IMR-90 (cell line): ENCODE results near the gene SLC22A15. TPM values are rescaled to one million over a fixed set of nuclear protein-coding genes. Genes with fewer than 3 reads are reported as not detected.

ENCODE experiments used
- ATAC-seq: fragments of 200-7000 bp; cut with Tn5 transposase; 2 replicates; pipeline ENCODE4 v1.9.1; 2020; ENCODE audit warnings: low read depth, mild to moderate bottlenecking, moderate library complexity
- BruUV-seq: library from RNA; stranded (reverse); fragments of 400-500 nt; replicated peaks from 2 replicates; lab custom pipeline; 2021; lab: Mats Ljungman, UMichigan
- CTCF ChIA-PET: fragments of 300-600 bp; formaldehyde crosslinking; extraction: SDS; loops from one replicate; lab custom pipeline; 2021; ENCODE audit warnings: antibody characterized with exemption; lab: Yijun Ruan, JAX
- POLR2A ChIA-PET: fragments of 300-600 bp; sonication (Branson Sonifier 250); formaldehyde crosslinking; loops from one replicate; lab custom pipeline; 2022; ENCODE audit warnings: antibody characterized with exemption; ENCODE audit not compliant: unreplicated experiment; lab: Charles Lee
- DNase-seq: peaks from one replicate; pipeline ENCODE4 v3.0.0; 2013
- H2AFZ ChIP-seq: replicated peaks from 2 replicates; pipeline ENCODE3; 2013; ENCODE audit warnings: low read length, mild to moderate bottlenecking; ENCODE audit not compliant: poor library complexity
- H2AK5ac ChIP-seq: 2 replicates; pipeline ENCODE4 v1.6.1; 2013; ENCODE audit warnings: low read depth, low read length, inconsistent platforms
- H2AK9ac ChIP-seq: replicated peaks from 2 replicates; pipeline ENCODE3; 2013; ENCODE audit warnings: mild to moderate bottlenecking, low read depth, low read length, moderate library complexity; ENCODE audit not compliant: poor library complexity
- H2BK120ac ChIP-seq: 2 replicates; pipeline ENCODE4 v1.6.1; 2013; ENCODE audit warnings: low read depth, low read length, inconsistent platforms
- H2BK15ac ChIP-seq: 3 replicates; pipeline ENCODE4 v1.6.1; 2013; ENCODE audit warnings: low read depth, low read length, inconsistent platforms
- H2BK20ac ChIP-seq: 2 replicates; pipeline ENCODE4 v1.6.1; 2013; ENCODE audit warnings: low read depth, mild to moderate bottlenecking, inconsistent platforms, low read length, moderate library complexity
- H2BK5ac ChIP-seq: 2 replicates; pipeline ENCODE4 v1.6.1; 2013; ENCODE audit warnings: mild to moderate bottlenecking, low read depth, low read length, inconsistent platforms; ENCODE audit not compliant: poor library complexity, severe bottlenecking
- H3K14ac ChIP-seq: replicated peaks from 2 replicates; pipeline ENCODE4 v1.6.1; 2013; ENCODE audit warnings: low read depth, low read length, inconsistent platforms
- H3K18ac ChIP-seq: 2 replicates; pipeline ENCODE4 v1.6.1; 2013; ENCODE audit warnings: low read depth, low read length, control low read depth
- H3K23ac ChIP-seq: 2 replicates; pipeline ENCODE4 v1.6.1; 2013; ENCODE audit warnings: low read depth, low read length, inconsistent platforms
- H3K27ac ChIP-seq: 2 replicates; pipeline ENCODE4 v1.5.1; 2013; ENCODE audit warnings: mild to moderate bottlenecking, control low read depth, low read length; ENCODE audit not compliant: insufficient read depth
- H3K27me3 ChIP-seq: 2 replicates; pipeline ENCODE4 v1.6.1; 2013; ENCODE audit warnings: low read length; ENCODE audit not compliant: control insufficient read depth, insufficient read depth
- H3K36me3 ChIP-seq: 2 replicates; pipeline ENCODE4 v1.6.1; 2013; ENCODE audit warnings: low read length, mixed read lengths; ENCODE audit not compliant: control insufficient read depth, insufficient read depth
- H3K4ac ChIP-seq: 2 replicates; pipeline ENCODE4 v1.6.1; 2013; ENCODE audit warnings: low read depth, low read length, inconsistent platforms
- H3K4me1 ChIP-seq: 2 replicates; pipeline ENCODE4 v1.6.1; 2013; ENCODE audit warnings: low read length, mixed read lengths; ENCODE audit not compliant: control insufficient read depth, insufficient read depth
- H3K4me2 ChIP-seq: 2 replicates; pipeline ENCODE4 v1.6.1; 2013; ENCODE audit warnings: low read depth, mild to moderate bottlenecking, control low read depth, low read length, moderate library complexity
- H3K4me3 ChIP-seq: 2 replicates; pipeline ENCODE4 v1.5.1; 2013; ENCODE audit warnings: low read depth, mild to moderate bottlenecking, control low read depth, low read length, moderate library complexity; ENCODE audit not compliant: insufficient read depth
- H3K56ac ChIP-seq: 2 replicates; pipeline ENCODE4 v1.6.1; 2013; ENCODE audit warnings: low read length, inconsistent platforms; ENCODE audit not compliant: insufficient read depth; ENCODE audit errors: extremely low read depth
- H3K79me1 ChIP-seq, 2 experiments: 2 replicates each; pipeline ENCODE4 v1.6.1; 2013; ENCODE audit warnings: low read length in 2 of 2, inconsistent platforms in 1 of 2, low read depth in 1 of 2
- H3K9ac ChIP-seq: 2 replicates; pipeline ENCODE4 v1.6.1; 2013; ENCODE audit warnings: low read depth, low read length, control low read depth
- H3K9me1 ChIP-seq: 2 replicates; pipeline ENCODE4 v1.6.1; 2013; ENCODE audit warnings: low read length, inconsistent platforms; ENCODE audit not compliant: insufficient read depth
- H3K9me3 ChIP-seq: 2 replicates; pipeline ENCODE4 v1.6.1; 2013; ENCODE audit warnings: low read length; ENCODE audit not compliant: control insufficient read depth, insufficient read depth
- H4K20me1 ChIP-seq: 2 replicates; pipeline ENCODE4 v1.6.1; 2013; ENCODE audit warnings: low read length, inconsistent platforms; ENCODE audit not compliant: insufficient read depth
- H4K5ac ChIP-seq: 2 replicates; pipeline ENCODE4 v1.6.1; 2013; ENCODE audit warnings: mild to moderate bottlenecking, low read depth, low read length, control low read depth
- H4K8ac ChIP-seq, 2 experiments: 2 replicates each; pipeline ENCODE4 v1.6.1; 2013; ENCODE audit warnings: low read depth in 2 of 2, low read length in 2 of 2, control low read depth in 1 of 2, inconsistent platforms in 1 of 2
- H4K91ac ChIP-seq: 2 replicates; pipeline ENCODE4 v1.6.1; 2013; ENCODE audit warnings: low read depth, low read length, inconsistent platforms; ENCODE audit not compliant: insufficient read depth
- CEBPB ChIP-seq: IDR thresholded peaks from 2 replicates; pipeline ENCODE4 v1.6.1; 2012; ENCODE audit warnings: low read depth, low read length, improper control_type of control experiment
- ELK1 ChIP-seq: fragments of 150-350 bp; IDR thresholded peaks from 2 replicates; pipeline ENCODE4 v1.6.1; 2016; ENCODE audit warnings: low read depth, mild to moderate bottlenecking, low read length, moderate library complexity, borderline replicate concordance
- FOS ChIP-seq: fragments of 150-350 bp; IDR thresholded peaks from 2 replicates; pipeline ENCODE4 v1.6.1; 2016; ENCODE audit warnings: low read depth, low read length
- MAZ ChIP-seq: IDR thresholded peaks from 2 replicates; pipeline ENCODE4 v1.6.1; 2012; ENCODE audit warnings: low read depth, mild to moderate bottlenecking, low read length, improper control_type of control experiment, moderate library complexity, borderline replicate concordance
- whole genome bisulfite sequencing, 2 experiments: methylation state at CpG; one replicate each; pipeline versions ENCODE4 v1.1.5 to v1.1.7; 2013; ENCODE audit warnings: missing lambda C conversion rate in 2 of 2; ENCODE audit not compliant: insufficient read length in 1 of 2; ENCODE audit errors: extremely low coverage in 2 of 2; 5-methylcytosine and 5-hydroxymethylcytosine counted together
- dilution Hi-C: fragments of 300-500 bp; cut with HindIII; formaldehyde crosslinking; loops from one replicate; pipeline ENCODE4 v1.14.3; 2018; ENCODE audit warnings: low sequenced_read_pairs; ENCODE audit not compliant: unreplicated experiment
- in situ Hi-C: fragments of 300-500 bp; cut with MboI; formaldehyde crosslinking; loops from 3 replicates; pipeline ENCODE4 v1.14.3; 2019; ENCODE audit warnings: low sequenced_read_pairs, inconsistent platforms, mixed read lengths
- intact Hi-C: fragments of 100-400 bp; cut with micrococcal nuclease; formaldehyde crosslinking; loops from 2 replicates; pipeline ENCODE4 v1.10.0; 2022
- polyA plus RNA-seq, 3 experiments: library from polyadenylated mRNA; depleted of rRNA; stranded (reverse); fragments of >200 nt; gene quantifications; 2 replicates each; pipeline ENCODE4 v1.2.3, GENCODE V29; 2012; ENCODE audit warnings: low replicate concordance in 1 of 3
- total RNA-seq: library from RNA; depleted of rRNA; stranded (reverse); fragments of >200 nt; gene quantifications from 2 replicates; pipeline ENCODE4 v1.2.3, GENCODE V29; 2012
- TF ChIP-seq, protein P1 (sequence below): fragments of 150-350 bp; IDR thresholded peaks from 2 replicates; pipeline ENCODE4 v1.6.1; 2017; ENCODE audit warnings: mild to moderate bottlenecking, antibody characterized with exemption, low read length, low read depth

SLC22A15 gene
- total and polyA plus RNA-seq, 2 of the 4 experiments (the other 2 are of a cell fraction), result under 0.01 to 0.02 TPM

DNA sequence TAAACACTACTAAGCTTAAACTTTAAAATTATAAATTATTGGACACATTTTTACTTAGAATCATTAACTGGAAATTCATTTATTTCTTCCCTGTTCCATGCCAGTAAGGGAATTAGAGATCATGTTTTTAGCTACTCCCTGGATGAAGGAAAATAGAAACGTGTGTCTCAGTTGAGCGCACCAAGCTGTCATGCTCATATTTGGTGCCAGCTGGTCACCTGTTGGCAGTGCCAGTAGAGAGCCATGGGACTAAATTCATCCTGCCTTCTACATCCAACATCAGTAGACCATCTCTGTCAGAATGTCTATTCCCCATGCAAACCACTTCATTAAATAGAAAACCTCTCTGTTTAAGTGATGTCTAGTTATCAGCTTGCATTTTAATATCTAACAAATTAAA, 17.4 kb upstream of the SLC22A15 start:
- H2AFZ ChIP-seq, result no peak overlapping the region
- H3K23ac ChIP-seq, result no peak overlapping the region
- no peaks in the 10 kb centered on the region for H3K9me3 ChIP-seq
- H4K91ac ChIP-seq, result no peak overlapping the region
- no peak overlapping the region for H3K4me3 ChIP-seq
- dilution Hi-C loops (no loop called here), in situ Hi-C loops (no loop called here), intact Hi-C loops (no loop called here)
- no peak overlapping the region for H3K27ac ChIP-seq
- H4K5ac ChIP-seq, result no peak overlapping the region
- ATAC-seq (no peak), DNase-seq (no peak)
- no peak overlapping the region for H2BK5ac ChIP-seq
- ChIA-PET POLR2A (no interaction called here), CTCF (interaction anchor here (0.5 kb wide), 1 partner anchor 1572 kb away, joined by 5 read pairs; no protein-coding TSS in a partner anchor)
- 73% methylated on average over 2 of the region's 2 CpGs; no CpG with 5 or more reads in 1 of the 2 experiments for WGBS, 2 experiments
- no peaks in the 10 kb centered on the region for H3K27me3 ChIP-seq
- H3K9ac ChIP-seq, result no peak overlapping the region
- no peak overlapping the region for H3K14ac ChIP-seq
- H3K18ac ChIP-seq, result no peak overlapping the region
- H2AK5ac ChIP-seq, result no peak overlapping the region
- H2BK120ac ChIP-seq, result no peak overlapping the region
- no peak overlapping the region for H3K4me2 ChIP-seq
- no peak overlapping the region for H3K56ac ChIP-seq
- H3K9me1 ChIP-seq, result no peaks in the 10 kb centered on the region
- TF ChIP-seq, protein P1, sequence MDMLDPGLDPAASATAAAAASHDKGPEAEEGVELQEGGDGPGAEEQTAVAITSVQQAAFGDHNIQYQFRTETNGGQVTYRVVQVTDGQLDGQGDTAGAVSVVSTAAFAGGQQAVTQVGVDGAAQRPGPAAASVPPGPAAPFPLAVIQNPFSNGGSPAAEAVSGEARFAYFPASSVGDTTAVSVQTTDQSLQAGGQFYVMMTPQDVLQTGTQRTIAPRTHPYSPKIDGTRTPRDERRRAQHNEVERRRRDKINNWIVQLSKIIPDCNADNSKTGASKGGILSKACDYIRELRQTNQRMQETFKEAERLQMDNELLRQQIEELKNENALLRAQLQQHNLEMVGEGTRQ, result no peak
- no peak for TF ChIP-seq CEBPB
- no peak for TF ChIP-seq MAZ
- TF ChIP-seq FOS, result no peak
- TF ChIP-seq ELK1, result no peak
- BruUV-seq, result no TSS peak
- no peak overlapping the region for H3K4ac ChIP-seq
- no peak overlapping the region for H2AK9ac ChIP-seq
- H3K79me1 ChIP-seq, result no peaks in the 10 kb centered on the region
- H4K8ac ChIP-seq, result no peak overlapping the region
- no peak overlapping the region for H2BK20ac ChIP-seq
- no peaks in the 10 kb centered on the region for H3K36me3 ChIP-seq
- H4K20me1 ChIP-seq, result no peaks in the 10 kb centered on the region
- H3K4me1 ChIP-seq, result no peaks in the 10 kb centered on the region
- H2BK15ac ChIP-seq, result no peak overlapping the region
